ENCODE results near the gene GNS. TPM values are rescaled to one million over a fixed set of nuclear protein-coding genes. Genes with fewer than 3 reads are reported as not detected.

The GNS gene
- polyA plus RNA-seq, 3 donors = 19.1 to 89.2 (median 29.9) TPM

GRCh38 chr12:64670019-64670418 lies 89.2 kb downstream of the GNS start:
- H3K27ac ChIP-seq (ENCODE audit: low read depth, low read length) = no peak overlapping the region
- 28 to 54% (median 38%) methylated on average over 4 of the region's 4 CpGs for WGBS, 3 donors

- 20 to 24% (median 21%) methylated on average over 10 of the region's 10 CpGs for WGBS, 3 donors
These were observed 89.8 kb downstream of the GNS start for GRCh38 chr12:64669270-64669842.

GRCh38 chr12:64667793-64668192 lies 91.4 kb downstream of the GNS start:
- no peak overlapping the region for H3K27ac ChIP-seq (ENCODE audit: low read depth, low read length)
- 33 to 91% (median 86%) methylated on average over 2 of the region's 2 CpGs for WGBS, 3 donors

More at GRCh38 chr12:64669270-64669842, 89.8 kb downstream of the GNS start:
- no peak overlapping the region for H3K27ac ChIP-seq (ENCODE audit: low read depth, low read length)

GRCh38 chr12:64666054-64666914 lies 92.9 kb downstream of the GNS start:
- no peak overlapping the region for H3K27ac ChIP-seq (ENCODE audit: low read depth, low read length)
- WGBS, 3 donors = 19 to 64% (median 63%) methylated on average over 3 of the region's 3 CpGs

GRCh38 chr12:64665514-64665913 lies 93.7 kb downstream of the GNS start:
- WGBS, 3 donors = 43 to 59% (median 50%) methylated on average over 4 of the region's 4 CpGs
- no peak overlapping the region for H3K27ac ChIP-seq (ENCODE audit: low read depth, low read length)

Other genes starting within 250 kb of the GNS start
- gene RASSF3, start 148.9 kb downstream of the GNS start, polyA plus RNA-seq = 10 to 100 TPM in 2 of 3 donors, 1 to 10 TPM in 1; 7.5 to 37.0 (median 21.5) TPM
- gene TBC1D30, start 65.2 kb upstream of the GNS start, polyA plus RNA-seq = 1 to 10 TPM in 2 of 3 donors, under 1 TPM in 1; 0.34 to 9.8 (median 2.5) TPM

All from adipose tissue (tissue), 3 donors.